ENCODE results near the gene WBP2.

DNA sequence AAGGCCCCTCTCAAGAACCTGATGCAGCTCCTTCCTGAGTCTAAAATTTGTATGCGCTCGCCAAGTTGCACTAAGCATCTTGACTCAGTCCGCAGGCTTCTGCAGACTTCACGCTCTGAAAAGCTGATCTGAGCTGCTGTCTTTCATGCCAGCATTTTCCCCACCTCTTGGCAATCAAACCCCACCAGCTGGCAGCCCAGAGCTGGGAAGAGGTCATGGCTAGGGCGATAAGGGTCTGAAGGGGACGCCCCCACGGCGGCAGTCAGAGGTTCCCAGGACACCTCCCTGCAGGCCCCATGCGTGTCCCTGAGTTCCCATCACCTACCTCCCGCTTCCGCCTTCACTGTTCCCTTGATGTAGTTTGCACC, 5.9 kb downstream of the WBP2 start:
- TF ChIP-seq POLR2A (IDR thresholded peaks at IDR 0.05) = no peak
- TF ChIP-seq, protein P1, sequence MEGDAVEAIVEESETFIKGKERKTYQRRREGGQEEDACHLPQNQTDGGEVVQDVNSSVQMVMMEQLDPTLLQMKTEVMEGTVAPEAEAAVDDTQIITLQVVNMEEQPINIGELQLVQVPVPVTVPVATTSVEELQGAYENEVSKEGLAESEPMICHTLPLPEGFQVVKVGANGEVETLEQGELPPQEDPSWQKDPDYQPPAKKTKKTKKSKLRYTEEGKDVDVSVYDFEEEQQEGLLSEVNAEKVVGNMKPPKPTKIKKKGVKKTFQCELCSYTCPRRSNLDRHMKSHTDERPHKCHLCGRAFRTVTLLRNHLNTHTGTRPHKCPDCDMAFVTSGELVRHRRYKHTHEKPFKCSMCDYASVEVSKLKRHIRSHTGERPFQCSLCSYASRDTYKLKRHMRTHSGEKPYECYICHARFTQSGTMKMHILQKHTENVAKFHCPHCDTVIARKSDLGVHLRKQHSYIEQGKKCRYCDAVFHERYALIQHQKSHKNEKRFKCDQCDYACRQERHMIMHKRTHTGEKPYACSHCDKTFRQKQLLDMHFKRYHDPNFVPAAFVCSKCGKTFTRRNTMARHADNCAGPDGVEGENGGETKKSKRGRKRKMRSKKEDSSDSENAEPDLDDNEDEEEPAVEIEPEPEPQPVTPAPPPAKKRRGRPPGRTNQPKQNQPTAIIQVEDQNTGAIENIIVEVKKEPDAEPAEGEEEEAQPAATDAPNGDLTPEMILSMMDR (IDR thresholded peaks at IDR 0.05) = no peak
- TF ChIP-seq EP300 (IDR thresholded peaks at IDR 0.05) = no peak
- TF ChIP-seq POLR2AphosphoS5 (IDR thresholded peaks at IDR 0.05) = no peak

Data from suprapubic skin (tissue), 4 donors.